HG02571 (cell line): ENCODE data around the gene GHRHR.

Experiments used
- ATAC-seq: cut with Tn5 transposase; IDR thresholded peaks from one replicate; pipeline ENCODE4 v1.9.1; 2021; ENCODE audit warnings: mild to moderate bottlenecking, moderate library complexity; ENCODE audit not compliant: unreplicated experiment

The GHRHR gene

GRCh38 chr7:30965883-30966282, 2.1 kb downstream of the GHRHR start:
- no peak for ATAC-seq

GRCh38 chr7:30968294-30968693, 4.5 kb downstream of the GHRHR start:
- no peak for ATAC-seq

GRCh38 chr7:30968747-30969603, 5.2 kb downstream of the GHRHR start:
- no peak for ATAC-seq

GRCh38 chr7:30969604-30969970, 5.8 kb downstream of the GHRHR start:
- ATAC-seq: no peak

GRCh38 chr7:30970074-30970473, 6.3 kb downstream of the GHRHR start:
- ATAC-seq: no peak

GRCh38 chr7:30970594-30971094, 6.9 kb downstream of the GHRHR start:
- ATAC-seq: no peak

- ATAC-seq: no peak
Measured at GRCh38 chr7:30971440-30971839, 7.7 kb downstream of the GHRHR start.

GRCh38 chr7:30971840-30972563, 8.2 kb downstream of the GHRHR start:
- ATAC-seq: no peak

GRCh38 chr7:30973292-30973691, 9.5 kb downstream of the GHRHR start:
- no peak for ATAC-seq

- ATAC-seq: no peak
Measured at GRCh38 chr7:30973791-30974604, 10.2 kb downstream of the GHRHR start.

GRCh38 chr7:30974605-30975255, 11.0 kb downstream of the GHRHR start:
- peak; percentile 96 for ATAC-seq

- no peak for ATAC-seq
Measured at GRCh38 chr7:30975256-30975899, 11.6 kb downstream of the GHRHR start.

- ATAC-seq: no peak
Measured at GRCh38 chr7:30976381-30976780, 12.6 kb downstream of the GHRHR start.

GRCh38 chr7:30977222-30977621, 13.5 kb downstream of the GHRHR start:
- no peak for ATAC-seq

- no peak for ATAC-seq
Measured at GRCh38 chr7:30977896-30978564, 14.3 kb downstream of the GHRHR start.

GRCh38 chr7:30979027-30979426, 15.3 kb downstream of the GHRHR start:
- ATAC-seq: no peak

- ATAC-seq: no peak
Measured at GRCh38 chr7:30980194-30980593, 16.4 kb downstream of the GHRHR start.

GRCh38 chr7:30980751-30981150, 17.0 kb downstream of the GHRHR start:
- ATAC-seq: no peak

GRCh38 chr7:30983042-30983913, 19.5 kb downstream of the GHRHR start:
- ATAC-seq: peak; percentile 80
